Activated CD4-positive, alpha-beta T cell treated with anti-CD3 and anti-CD28 coated beads for 36 hours (primary cell): ENCODE results near the gene ATP1A3. TPM values are rescaled to one million over a fixed set of nuclear protein-coding genes. Genes with fewer than 3 reads are reported as not detected.

Source experiments
- ATAC-seq: fragments of 200-7000 bp; cut with Tn5 transposase; one replicate; pipeline ENCODE4 v1.10.0; 2021; ENCODE audit warnings: mild to moderate bottlenecking, moderate library complexity
- CTCF ChIA-PET: fragments of 350-600 bp; sonication (Branson Sonifier 250); formaldehyde crosslinking; loops from one replicate; lab custom pipeline; 2021; ENCODE audit warnings: antibody characterized with exemption; lab: Charles Lee
- POLR2A ChIA-PET: fragments of 350-600 bp; sonication (Branson Sonifier 250); formaldehyde crosslinking; loops from one replicate; lab custom pipeline; 2021; ENCODE audit warnings: antibody characterized with exemption, inconsistent platforms; lab: Charles Lee
- DNase-seq: peaks from one replicate; pipeline ENCODE4 v3.0.0-alpha.2; 2020
- H3K27ac Mint-ChIP-seq: one replicate; pipeline ENCODE4 v1.8.0; 2021; ENCODE audit warnings: mixed read lengths
- H3K27me3 Mint-ChIP-seq: one replicate; pipeline ENCODE4 v1.8.0; 2021; ENCODE audit warnings: mixed read lengths
- H3K36me3 Mint-ChIP-seq: one replicate; pipeline ENCODE4 v1.8.0; 2021; ENCODE audit warnings: low read depth, mixed read lengths
- H3K4me1 Mint-ChIP-seq: one replicate; pipeline ENCODE4 v1.8.0; 2021; ENCODE audit warnings: mixed read lengths
- H3K4me3 Mint-ChIP-seq: one replicate; pipeline ENCODE4 v1.8.0; 2021; ENCODE audit warnings: mild to moderate bottlenecking, moderate library complexity, mixed read lengths
- H3K9me3 Mint-ChIP-seq: one replicate; pipeline ENCODE4 v1.8.0; 2021; ENCODE audit warnings: low read depth, mixed read lengths
- intact Hi-C, 2 experiments: fragments of 100-400 bp; cut with DNase I in 1 of 2; cut with micrococcal nuclease in 1 of 2; formaldehyde crosslinking; loops; one replicate each; pipeline versions ENCODE4 v1.14.2 to v1.15.1; 2022 to 2024; cut with DNase I, micrococcal nuclease
- total RNA-seq, 2 experiments: library from RNA; stranded (reverse); gene quantifications; one replicate each; pipeline ENCODE4 v1.2.3, GENCODE V29; 2021

ATP1A3 gene
- total RNA-seq, 2 experiments from 2014 or later: 1.8 TPM

DNA sequence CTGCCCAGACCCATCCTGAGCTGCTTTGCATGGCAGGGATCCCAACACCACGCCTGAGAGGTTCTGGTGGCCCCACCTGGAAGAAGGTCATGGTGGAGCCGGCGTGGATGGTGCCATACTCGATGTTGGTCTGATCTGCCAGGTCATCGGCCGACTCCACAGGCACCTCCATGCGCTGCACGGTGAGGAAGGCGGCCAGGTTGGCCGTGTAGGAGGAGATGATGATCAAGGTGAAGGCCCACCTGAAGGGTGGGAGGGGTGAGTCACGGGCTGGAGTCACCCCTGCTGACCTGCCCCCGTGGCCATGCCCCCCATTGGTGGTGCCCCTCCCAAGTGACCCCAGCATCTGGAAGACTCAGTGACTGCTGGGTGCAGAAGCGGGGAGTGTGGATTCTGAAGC is 12.5 kb upstream of the ATP1A3 start:
- Mint-ChIP-seq H3K9me3 (no peaks in the 10 kb centered on the region), H3K4me3 (no peak overlapping the region), H3K36me3 (no peaks in the 10 kb centered on the region), H3K4me1 (no peaks in the 10 kb centered on the region), H3K27ac (no peak overlapping the region), H3K27me3 (peaks cover 16% of the 10 kb centered on the region)
- ATAC-seq (no peak), DNase-seq (no peak)
- ChIA-PET POLR2A (no interaction called here), CTCF (no interaction called here)
- intact Hi-C loops: no loop called here

DNA sequence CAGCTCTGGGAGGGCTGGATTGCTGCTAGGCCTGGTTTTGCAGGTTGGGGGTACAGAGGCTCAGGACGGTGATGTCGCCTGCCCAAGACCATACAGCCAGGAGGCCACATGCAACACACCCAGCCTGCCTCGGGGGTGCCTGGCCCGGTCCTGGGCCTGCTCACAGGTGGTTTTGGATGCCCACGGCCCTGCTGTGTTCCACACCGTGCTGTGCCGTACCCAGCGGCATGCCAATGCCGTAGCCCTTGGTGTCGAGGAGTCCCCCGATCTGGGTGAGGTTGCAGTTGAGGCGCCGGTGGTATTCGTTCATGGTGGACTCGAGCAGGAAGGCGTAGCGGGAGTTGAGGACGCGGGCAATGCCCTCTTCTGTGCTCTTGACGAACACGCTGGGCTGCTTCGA is 11.5 kb upstream of the ATP1A3 start:
- POLR2A ChIA-PET: no interaction called here
- DNase-seq (no peak), ATAC-seq (no peak)
- CTCF ChIA-PET: no interaction called here
- no peaks in the 10 kb centered on the region for H3K36me3 Mint-ChIP-seq
- H3K4me3 Mint-ChIP-seq: no peak overlapping the region
- no peaks in the 10 kb centered on the region for H3K9me3 Mint-ChIP-seq
- H3K27me3 Mint-ChIP-seq: peaks cover 24% of the 10 kb centered on the region
- intact Hi-C loops: no loop called here
- no peak overlapping the region for H3K27ac Mint-ChIP-seq
- H3K4me1 Mint-ChIP-seq: no peaks in the 10 kb centered on the region

- ATAC-seq: no peak
- Mint-ChIP-seq H3K9me3 (no peaks in the 10 kb centered on the region), H3K27me3 (peaks cover 36% of the 10 kb centered on the region), H3K4me3 (no peak overlapping the region), H3K27ac (no peak overlapping the region), H3K4me1 (peaks cover 3% of the 10 kb centered on the region), H3K36me3 (no peaks in the 10 kb centered on the region)
- ChIA-PET POLR2A (no interaction called here), CTCF (interaction anchor here (1.2 kb wide), 1 partner anchor 25 kb away, joined by 3 read pairs; no protein-coding TSS in a partner anchor)
- intact Hi-C loops: no loop called here
- DNase-seq: no peak
Measured at GRCh38 chr19:42003506-42004294, 9.7 kb upstream of the ATP1A3 start.

DNA sequence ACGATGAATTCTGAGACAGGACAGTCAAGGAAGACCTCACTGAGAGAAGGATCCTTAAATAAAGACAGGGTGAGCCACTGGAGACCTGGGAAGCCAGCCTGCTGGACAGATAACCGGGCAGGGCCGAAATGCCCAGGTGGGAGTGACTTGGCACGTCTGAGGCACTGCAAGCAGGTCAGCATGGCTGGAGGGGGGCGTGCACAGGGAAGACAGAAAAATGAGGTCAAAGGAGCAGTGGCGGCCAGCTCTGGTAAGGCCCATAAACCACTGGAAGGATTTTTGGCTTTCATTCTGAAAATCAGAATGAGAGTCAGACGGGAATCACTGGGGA is 5.8 kb upstream of the ATP1A3 start:
- peaks cover 20% of the 10 kb centered on the region for H3K4me1 Mint-ChIP-seq
- CTCF ChIA-PET: interaction anchor here (0.8 to 1.0 kb wide), 2 partner anchors 35 to 163 kb away, joined by 4 to 6 read pairs; no protein-coding TSS in a partner anchor
- DNase-seq (no peak), ATAC-seq (no peak)
- H3K27me3 Mint-ChIP-seq: peaks cover 64% of the 10 kb centered on the region
- POLR2A ChIA-PET: no interaction called here
- no peak overlapping the region for H3K27ac Mint-ChIP-seq
- intact Hi-C loops: loop anchor here in 1 of 2 experiments (5.0 kb wide), 1 partner anchor 32 kb away; no protein-coding TSS in a partner anchor
- H3K36me3 Mint-ChIP-seq: no peaks in the 10 kb centered on the region
- no peak overlapping the region for H3K4me3 Mint-ChIP-seq
- no peaks in the 10 kb centered on the region for H3K9me3 Mint-ChIP-seq

GRCh38 chr19:41999071-41999877 is 5.2 kb upstream of the ATP1A3 start:
- POLR2A ChIA-PET: no interaction called here
- intact Hi-C loops: loop anchor here in 1 of 2 experiments (5.0 kb wide), 1 partner anchor 33 kb away; no protein-coding TSS in a partner anchor
- Mint-ChIP-seq H3K9me3 (no peaks in the 10 kb centered on the region), H3K36me3 (no peaks in the 10 kb centered on the region), H3K4me1 (peaks cover 25% of the 10 kb centered on the region), H3K27me3 (peaks cover 68% of the 10 kb centered on the region), H3K27ac (no peak overlapping the region), H3K4me3 (no peak overlapping the region)
- CTCF ChIA-PET: interaction anchor here (0.7 to 1.0 kb wide), 2 partner anchors 9 to 36 kb away, joined by 3 to 6 read pairs; no protein-coding TSS in a partner anchor
- DNase-seq (peak; percentile 41), ATAC-seq (no peak)

GRCh38 chr19:41998246-41999020 is 4.4 kb upstream of the ATP1A3 start:
- intact Hi-C loops: loop anchor here (1.0 to 5.0 kb wide), 2 partner anchors 34 to 36 kb away; no protein-coding TSS in a partner anchor
- Mint-ChIP-seq H3K27me3 (peaks cover 64% of the 10 kb centered on the region), H3K4me3 (no peak overlapping the region), H3K27ac (no peak overlapping the region), H3K4me1 (peaks cover 27% of the 10 kb centered on the region), H3K36me3 (no peaks in the 10 kb centered on the region), H3K9me3 (no peaks in the 10 kb centered on the region)
- ATAC-seq: no peak
- peak; percentile 79 for DNase-seq
- CTCF ChIA-PET: interaction anchor here (0.7 kb wide), 1 partner anchor 9 kb away, joined by 3 read pairs; no protein-coding TSS in a partner anchor
- POLR2A ChIA-PET: no interaction called here

GRCh38 chr19:41997851-41998229 is 3.8 kb upstream of the ATP1A3 start:
- ChIA-PET POLR2A (no interaction called here), CTCF (no interaction called here)
- no peak overlapping the region for H3K4me3 Mint-ChIP-seq
- DNase-seq (peak; percentile 35), ATAC-seq (no peak)
- peaks cover 29% of the 10 kb centered on the region for H3K4me1 Mint-ChIP-seq
- intact Hi-C loops: loop anchor here (1.0 to 5.0 kb wide), 2 partner anchors 34 to 36 kb away; no protein-coding TSS in a partner anchor
- H3K36me3 Mint-ChIP-seq: no peaks in the 10 kb centered on the region
- no peak overlapping the region for H3K27ac Mint-ChIP-seq
- H3K27me3 Mint-ChIP-seq: peaks cover 65% of the 10 kb centered on the region
- no peaks in the 10 kb centered on the region for H3K9me3 Mint-ChIP-seq

GRCh38 chr19:41997121-41997850 is 3.3 kb upstream of the ATP1A3 start:
- Mint-ChIP-seq H3K9me3 (no peaks in the 10 kb centered on the region), H3K4me1 (peaks cover 29% of the 10 kb centered on the region), H3K27me3 (peaks cover 62% of the 10 kb centered on the region), H3K27ac (no peak overlapping the region), H3K36me3 (no peaks in the 10 kb centered on the region), H3K4me3 (no peak overlapping the region)
- CTCF ChIA-PET: interaction anchor here (0.5 to 0.7 kb wide), 2 partner anchors 109 to 400 kb away, joined by 3 read pairs; no protein-coding TSS in a partner anchor
- POLR2A ChIA-PET: no interaction called here
- intact Hi-C loops: loop anchor here in 1 of 2 experiments (5.0 kb wide), 1 partner anchor 35 kb away; no protein-coding TSS in a partner anchor
- DNase-seq (peak; percentile 71), ATAC-seq (no peak)

DNA sequence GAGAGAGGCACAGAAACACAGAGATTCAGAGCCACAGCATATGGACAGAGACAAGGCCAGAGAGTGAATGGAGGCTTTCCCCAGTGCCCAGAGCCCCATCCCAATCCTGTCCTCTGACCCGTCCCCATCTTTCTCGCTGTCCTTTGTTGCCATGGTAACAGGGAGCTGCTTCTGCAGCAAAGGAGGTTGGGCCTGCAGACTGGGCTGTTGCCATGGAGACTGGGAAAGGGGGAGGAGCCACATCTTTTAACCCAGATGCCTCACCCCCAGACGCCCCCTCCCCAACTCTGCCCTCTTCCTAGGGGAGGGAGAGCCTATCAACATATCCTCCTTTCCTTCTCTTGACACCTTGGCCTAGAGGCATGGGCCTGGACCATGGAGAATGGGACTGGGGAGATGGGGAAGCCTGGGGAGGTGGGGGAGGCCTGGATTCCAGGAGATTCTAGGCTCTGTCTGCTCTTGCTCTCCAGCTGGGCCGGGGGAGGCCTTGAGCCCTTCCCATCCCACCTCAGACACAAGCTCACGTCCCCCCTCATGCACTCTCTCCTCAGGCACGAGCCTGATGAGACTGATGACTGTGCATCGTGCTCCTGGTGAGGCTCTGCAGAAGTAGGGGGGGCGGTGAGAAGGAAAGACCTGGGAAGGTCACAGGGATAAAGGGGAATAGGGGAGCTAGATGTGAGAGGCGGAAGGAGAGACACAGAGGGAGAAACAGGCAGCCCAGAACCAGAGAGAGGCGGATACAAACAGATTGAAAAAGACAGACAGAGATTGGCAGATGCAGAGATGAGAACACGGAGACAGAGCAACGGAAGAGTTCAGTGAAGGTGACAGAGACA is 2.1 kb upstream of the ATP1A3 start:
- POLR2A ChIA-PET: no interaction called here
- no peak for ATAC-seq
- no peak overlapping the region for H3K27ac Mint-ChIP-seq
- H3K36me3 Mint-ChIP-seq: no peaks in the 10 kb centered on the region
- peaks cover 52% of the 10 kb centered on the region for H3K27me3 Mint-ChIP-seq
- H3K4me3 Mint-ChIP-seq: no peak overlapping the region
- H3K9me3 Mint-ChIP-seq: no peaks in the 10 kb centered on the region
- CTCF ChIA-PET: interaction anchor here (0.5 to 0.7 kb wide), 3 partner anchors 108 to 1175 kb away, joined by 3 read pairs; no protein-coding TSS in a partner anchor
- DNase-seq: peak; percentile 22
- H3K4me1 Mint-ChIP-seq: peaks cover 29% of the 10 kb centered on the region
- intact Hi-C loops: loop anchor here in 1 of 2 experiments (5.0 kb wide), 1 partner anchor 36 kb away; no protein-coding TSS in a partner anchor
